HG03280 (cell line): ENCODE results near the gene ACBD3.
"Not testable (repeated sequence)": the region's sequence is repeated elsewhere in the genome, so short reads cannot be mapped to it uniquely, and the experiment has no call there.

ENCODE experiments used
- ATAC-seq: cut with Tn5 transposase; IDR thresholded peaks from one replicate; pipeline ENCODE4 v1.9.1; 2021; ENCODE audit warnings: mild to moderate bottlenecking, moderate library complexity; ENCODE audit not compliant: unreplicated experiment

Gene ACBD3

DNA sequence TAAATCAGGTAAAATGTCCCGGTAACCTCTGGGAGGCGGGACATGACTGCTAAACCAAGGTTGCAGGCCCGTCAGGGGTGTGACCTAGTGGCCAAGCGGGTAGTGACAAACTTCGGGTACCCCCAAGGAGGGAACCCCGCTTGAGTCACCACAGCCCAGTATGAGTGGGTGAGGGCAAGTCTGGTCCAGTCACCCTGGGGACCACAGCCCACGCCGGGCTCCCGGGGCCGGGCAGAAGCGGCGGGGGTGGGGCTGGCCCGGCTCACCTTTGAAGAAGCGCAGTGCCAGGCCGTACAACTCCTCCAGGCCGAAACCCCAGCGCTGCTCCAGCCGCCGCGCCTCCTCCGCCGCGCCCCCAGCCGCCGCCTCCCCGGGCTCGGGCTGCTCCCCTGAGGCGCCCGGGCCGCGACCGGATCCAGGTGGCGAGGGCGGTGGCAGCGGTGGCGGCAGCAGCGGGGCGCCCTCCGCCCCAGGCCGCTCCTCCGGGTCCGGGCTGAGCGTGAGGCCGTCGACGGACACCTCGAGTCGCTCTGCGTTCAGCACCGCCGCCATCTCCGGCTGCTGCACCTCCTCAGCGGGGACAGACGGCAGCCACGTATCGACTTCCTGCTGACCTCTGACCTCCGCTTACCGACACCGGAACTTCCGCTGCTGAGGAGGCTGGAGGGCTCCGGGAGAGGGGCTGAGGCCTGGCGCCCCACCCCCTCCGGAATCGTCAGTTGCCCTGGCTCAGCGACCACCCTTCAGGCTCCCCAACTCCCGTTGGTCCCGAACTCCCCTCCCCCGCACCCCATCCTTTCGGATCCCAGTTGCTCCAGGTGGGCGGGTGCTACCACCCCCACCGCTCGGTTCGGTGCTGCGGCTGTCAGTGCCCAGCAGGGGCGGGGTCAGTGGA lies at the start of gene ACBD3:
TSS of gene ACBD3 (minus strand) at position 618 of the 895 bp plus-strand sequence. CDS start at position 552, 66 bp downstream.
- ATAC-seq, result peak; percentile 97

DNA sequence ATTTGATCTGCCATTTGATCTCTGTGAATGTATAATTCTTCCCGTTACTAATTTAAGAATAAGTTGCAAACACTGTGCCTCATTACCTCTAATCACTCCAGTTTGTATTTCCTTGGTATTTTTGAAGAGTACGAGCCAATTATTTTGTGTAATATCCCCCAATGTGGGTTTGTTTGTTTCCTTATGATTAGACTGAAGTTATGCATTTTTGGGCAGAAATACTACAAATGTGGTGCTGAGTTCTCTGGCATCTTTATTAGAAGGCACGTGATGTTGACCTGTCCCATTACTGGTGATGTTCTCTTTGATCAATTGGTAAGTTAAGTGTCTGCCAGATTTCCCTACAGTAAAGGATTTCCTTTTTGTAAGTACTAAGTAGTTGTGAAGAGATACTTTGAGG lies 47.3 kb upstream of the ACBD3 start:
- ATAC-seq, result no peak

DNA sequence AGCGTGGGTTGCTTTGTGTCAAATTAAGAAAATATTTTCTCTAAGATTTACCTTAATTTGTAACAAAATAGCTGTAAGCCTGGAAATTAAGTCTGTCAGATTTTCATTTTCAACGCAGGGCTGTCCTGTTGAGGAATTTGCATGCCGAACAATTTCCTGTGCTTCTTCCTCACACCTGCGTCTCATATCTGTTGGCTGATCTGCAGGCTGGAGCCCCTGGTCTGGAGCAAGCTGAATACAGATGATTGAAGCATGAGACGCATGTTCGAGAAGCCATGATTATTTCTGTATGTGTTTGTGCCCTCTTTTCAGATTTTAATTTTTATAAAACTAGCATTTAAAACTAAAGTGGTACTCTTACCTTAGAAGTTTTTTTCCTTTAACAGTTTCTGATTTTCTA lies 46.8 kb upstream of the ACBD3 start:
- ATAC-seq, result peak; percentile 66

- ATAC-seq, result peak; percentile 56
Measured at GRCh38 chr1:226226601-226227000, 40.1 kb upstream of the ACBD3 start.

DNA sequence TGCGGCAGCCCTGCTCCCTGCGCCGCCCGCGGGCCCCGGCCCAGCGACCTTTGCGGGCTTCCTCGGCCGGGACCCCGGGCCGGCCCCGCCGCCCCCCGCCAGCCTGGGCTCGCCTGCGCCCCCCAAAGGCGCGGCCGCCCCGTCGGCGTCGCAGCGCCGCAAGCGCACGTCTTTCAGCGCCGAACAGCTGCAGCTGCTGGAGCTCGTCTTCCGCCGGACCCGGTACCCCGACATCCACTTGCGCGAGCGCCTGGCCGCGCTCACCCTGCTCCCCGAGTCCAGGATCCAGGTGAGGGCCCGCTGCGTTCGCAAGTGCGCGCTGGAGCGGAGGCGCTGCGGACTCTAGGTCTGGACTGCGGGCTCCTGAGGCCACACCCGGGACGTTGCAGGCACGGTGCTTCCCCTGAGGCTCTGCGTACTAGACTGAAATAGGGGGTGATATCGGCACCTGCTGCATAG lies 37.3 kb upstream of the ACBD3 start:
- peak; percentile 72 for ATAC-seq

DNA sequence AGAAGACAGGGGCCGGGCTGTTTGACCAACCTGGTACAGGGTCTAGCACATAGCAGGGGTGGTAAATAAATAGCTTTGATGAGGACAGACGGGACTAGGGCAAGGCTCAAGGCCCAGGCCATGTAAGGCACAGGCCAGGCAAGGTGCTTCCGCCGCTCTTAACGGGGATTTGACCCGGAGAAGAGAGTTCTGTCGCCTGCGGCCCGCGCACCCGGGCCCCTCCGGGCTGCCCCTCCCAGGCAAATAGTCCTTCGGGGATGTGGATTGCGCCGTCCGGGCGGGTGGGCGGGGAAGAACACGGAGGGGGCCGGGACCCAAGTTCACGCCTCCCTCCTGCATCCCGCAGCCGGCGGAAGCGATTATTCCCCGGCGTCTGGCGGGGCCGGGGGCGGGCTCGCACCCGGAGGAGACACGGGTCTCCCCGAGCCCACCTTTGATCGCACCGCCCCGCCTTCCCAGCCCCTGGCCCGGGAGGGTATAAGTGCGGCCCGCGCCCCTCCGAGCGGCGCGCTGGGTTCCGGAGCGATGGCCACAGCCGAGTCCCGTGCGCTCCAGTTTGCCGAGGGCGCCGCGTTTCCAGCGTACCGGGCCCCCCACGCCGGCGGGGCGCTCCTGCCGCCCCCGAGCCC lies 36.7 kb upstream of the ACBD3 start, which contains the start of gene MIXL1:
TSS of gene MIXL1 (plus strand) at position 508 of the 629 bp plus-strand sequence. CDS start at position 526, 18 bp downstream.
- peak; percentile 38 for ATAC-seq

DNA sequence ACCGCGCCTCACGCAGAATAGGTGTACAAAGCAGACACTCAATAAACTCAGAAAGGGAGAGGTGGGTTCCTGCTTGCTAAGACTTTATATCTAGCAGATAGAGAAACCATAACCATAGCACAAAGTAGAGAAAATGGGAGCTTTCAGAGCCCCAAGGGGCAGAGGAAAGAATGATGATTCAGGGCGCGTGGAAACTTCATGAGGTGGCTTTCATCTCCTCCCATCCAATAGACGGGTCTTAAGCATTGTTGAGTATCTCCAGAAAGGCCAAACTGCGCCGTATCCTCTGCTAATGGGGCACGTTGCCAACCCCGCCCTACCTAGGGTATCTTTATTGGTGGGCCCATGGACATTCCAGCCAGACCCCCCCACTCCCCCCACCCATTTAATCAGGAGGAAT lies 36.1 kb upstream of the ACBD3 start:
- ATAC-seq, result no peak

GRCh38 chr1:226220473-226221189 lies 34.1 kb upstream of the ACBD3 start:
- no peak for ATAC-seq

GRCh38 chr1:226217273-226217672 lies 30.7 kb upstream of the ACBD3 start:
- ATAC-seq, result no peak

GRCh38 chr1:226216056-226216455 lies 29.5 kb upstream of the ACBD3 start:
- ATAC-seq, result no peak

GRCh38 chr1:226215239-226215638 lies 28.7 kb upstream of the ACBD3 start:
- no peak for ATAC-seq

DNA sequence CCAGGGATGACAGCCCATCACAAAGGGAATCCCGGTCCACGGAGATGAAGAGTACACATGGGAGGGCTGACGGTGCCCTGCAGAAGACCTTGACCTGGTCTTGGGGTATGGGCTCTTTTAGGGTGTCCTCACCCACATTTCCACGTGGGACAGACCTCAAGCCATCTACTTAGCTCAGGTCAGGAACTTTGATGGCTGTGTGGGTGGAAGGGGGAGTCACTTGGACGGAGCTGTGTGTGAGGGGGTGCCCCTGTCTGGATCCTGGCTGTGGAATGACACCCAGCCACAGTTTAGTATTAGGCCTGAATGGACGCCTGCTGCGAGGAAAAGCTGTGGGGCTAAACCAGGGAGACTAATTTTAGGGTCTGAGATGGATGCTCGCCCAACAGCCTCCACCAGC lies 26.0 kb upstream of the ACBD3 start:
- ATAC-seq, result no peak

DNA sequence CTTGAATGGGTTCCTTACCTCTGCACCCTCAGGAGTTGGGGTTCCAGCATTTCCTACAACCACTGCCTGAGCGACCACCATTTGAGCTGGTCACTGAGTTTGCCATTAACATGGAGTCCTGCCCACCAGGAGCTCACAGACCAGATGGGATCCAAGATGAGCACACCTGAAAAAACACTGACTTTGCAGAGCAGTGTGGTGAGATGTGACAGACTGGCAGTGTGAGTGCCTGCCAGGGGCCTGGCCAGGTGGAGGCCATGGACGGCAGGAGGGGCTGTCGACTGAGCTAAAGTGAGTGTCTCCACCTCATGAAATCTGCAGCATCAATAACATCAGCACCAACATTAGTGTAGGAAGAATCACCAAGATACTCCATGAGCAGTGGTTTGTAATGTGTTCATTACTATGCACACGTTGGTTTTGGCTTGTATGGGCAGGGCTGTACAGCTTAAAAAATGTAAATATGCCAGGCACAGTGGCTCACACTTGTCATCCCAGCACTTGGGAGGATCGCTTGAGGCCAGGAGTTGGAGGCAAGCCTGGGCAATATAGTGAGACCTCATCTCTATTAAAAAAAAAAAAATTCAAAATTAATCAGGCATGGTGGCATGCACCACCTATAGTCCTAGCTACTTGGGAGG lies 24.8 kb upstream of the ACBD3 start:
- ATAC-seq, result no peak

DNA sequence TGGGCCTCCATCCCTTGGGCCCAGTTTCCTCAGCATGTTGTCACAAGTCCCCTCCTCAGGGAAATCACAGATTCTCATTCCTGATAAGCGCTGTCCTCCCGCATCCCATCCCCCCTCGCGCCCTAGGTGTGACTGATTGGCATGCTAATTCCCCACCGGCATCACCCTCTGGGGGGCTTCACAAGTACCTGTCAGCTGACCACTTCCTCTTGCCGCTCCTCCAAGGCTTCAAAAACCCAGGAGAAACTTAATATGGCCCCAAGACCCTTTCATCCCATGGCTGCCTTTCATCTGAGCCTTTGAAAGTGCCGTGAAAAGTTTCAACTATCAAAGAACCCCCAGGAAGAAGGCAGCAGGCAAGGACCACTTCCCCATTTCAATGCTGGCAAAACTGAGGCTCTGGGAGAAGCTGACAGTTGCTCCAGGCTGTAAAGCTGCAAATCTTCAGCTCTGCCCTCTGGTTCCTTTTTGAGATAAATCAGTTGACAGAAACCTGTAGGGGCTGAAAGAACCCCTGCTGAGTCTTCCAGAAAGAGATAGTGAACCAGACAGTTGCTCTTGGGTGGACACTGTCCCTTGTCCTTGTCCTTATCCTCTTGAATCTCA lies 24.1 kb upstream of the ACBD3 start:
- ATAC-seq, result no peak

GRCh38 chr1:226209307-226210059 lies 22.9 kb upstream of the ACBD3 start:
- no peak for ATAC-seq

GRCh38 chr1:226207048-226207447 lies 20.5 kb upstream of the ACBD3 start:
- ATAC-seq, result no peak

DNA sequence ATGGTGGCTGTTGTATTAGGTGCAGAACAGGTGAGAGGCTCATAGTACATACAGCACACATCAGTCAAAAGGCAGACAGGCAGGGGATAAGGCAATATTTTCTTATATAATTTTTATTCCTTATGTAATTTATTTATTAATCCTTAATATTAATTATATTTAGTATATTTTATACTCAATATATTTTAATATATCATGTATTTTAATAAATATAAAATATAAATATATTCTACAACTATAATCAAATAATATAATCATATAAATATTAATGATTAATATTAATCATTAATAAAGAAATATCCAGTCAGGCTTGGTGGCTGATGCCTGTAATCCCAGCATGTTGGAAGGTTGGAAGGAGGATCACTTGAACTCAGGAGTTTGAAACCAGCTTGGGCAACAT lies 17.7 kb upstream of the ACBD3 start:
- no peak for ATAC-seq

GRCh38 chr1:226203655-226204054 lies 17.1 kb upstream of the ACBD3 start:
- no peak for ATAC-seq

- no peak for ATAC-seq
Measured at GRCh38 chr1:226203240-226203639, 16.7 kb upstream of the ACBD3 start.

- not testable (repeated sequence) for ATAC-seq
Measured at GRCh38 chr1:226202666-226203065, 16.1 kb upstream of the ACBD3 start.
